GM20000 (cell line): ENCODE data around the gene MPST.

ENCODE experiments used
- DNase-seq: peaks from one replicate; pipeline ENCODE4 v3.0.0; 2012; ENCODE audit warnings: low spot score
- TF ChIP-seq, protein P1 (sequence below): IDR thresholded peaks from 2 replicates; pipeline ENCODE4 v1.5.1; 2012; ENCODE audit warnings: mild to moderate bottlenecking, control low read depth; ENCODE audit errors: extremely low read depth, missing control alignments

MPST gene

DNA sequence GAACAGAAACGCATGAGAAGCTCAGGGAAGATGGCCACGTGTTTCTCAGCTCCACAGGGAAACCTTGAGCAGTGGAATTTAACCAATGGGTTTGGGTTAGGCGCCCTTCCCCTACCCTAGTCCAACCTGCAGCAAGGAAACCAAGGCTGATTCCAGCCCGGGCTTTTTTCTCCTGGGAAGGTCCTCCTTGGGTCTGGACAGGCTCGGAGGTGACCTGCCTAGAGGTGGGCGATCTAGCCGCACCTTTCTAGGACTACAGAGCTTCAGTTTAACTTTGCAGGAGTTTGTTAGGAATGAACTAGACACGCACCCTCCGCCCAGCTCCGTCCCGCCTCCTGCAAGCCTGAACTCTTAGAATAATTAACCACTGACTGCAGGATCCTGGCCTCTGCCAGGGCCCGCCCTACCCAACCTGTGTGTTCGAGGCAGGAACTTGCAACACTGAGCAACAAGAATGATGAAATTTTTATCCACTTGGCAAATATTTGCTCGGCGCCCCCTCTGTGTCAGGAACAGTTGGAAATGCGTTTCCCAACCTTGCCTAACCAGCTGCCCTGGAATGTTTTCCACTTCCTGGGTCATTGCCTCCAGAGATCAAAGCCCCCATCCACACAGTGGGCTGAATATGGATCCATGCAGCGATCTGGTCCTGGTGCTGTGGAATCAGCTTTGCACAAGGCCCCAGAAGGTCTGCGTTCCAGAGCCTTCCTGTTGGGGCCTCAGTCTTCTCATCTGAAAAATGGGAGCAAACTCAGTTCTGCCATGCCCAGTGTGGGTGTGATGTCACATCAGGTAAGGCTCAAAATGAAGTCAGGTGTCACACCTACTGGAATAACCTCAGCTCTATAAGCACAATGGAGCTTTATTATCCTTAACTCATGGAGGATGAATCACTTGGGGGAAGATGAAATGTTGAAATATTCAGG lies 13.3 kb downstream of the MPST start:
- TF ChIP-seq, protein P1, sequence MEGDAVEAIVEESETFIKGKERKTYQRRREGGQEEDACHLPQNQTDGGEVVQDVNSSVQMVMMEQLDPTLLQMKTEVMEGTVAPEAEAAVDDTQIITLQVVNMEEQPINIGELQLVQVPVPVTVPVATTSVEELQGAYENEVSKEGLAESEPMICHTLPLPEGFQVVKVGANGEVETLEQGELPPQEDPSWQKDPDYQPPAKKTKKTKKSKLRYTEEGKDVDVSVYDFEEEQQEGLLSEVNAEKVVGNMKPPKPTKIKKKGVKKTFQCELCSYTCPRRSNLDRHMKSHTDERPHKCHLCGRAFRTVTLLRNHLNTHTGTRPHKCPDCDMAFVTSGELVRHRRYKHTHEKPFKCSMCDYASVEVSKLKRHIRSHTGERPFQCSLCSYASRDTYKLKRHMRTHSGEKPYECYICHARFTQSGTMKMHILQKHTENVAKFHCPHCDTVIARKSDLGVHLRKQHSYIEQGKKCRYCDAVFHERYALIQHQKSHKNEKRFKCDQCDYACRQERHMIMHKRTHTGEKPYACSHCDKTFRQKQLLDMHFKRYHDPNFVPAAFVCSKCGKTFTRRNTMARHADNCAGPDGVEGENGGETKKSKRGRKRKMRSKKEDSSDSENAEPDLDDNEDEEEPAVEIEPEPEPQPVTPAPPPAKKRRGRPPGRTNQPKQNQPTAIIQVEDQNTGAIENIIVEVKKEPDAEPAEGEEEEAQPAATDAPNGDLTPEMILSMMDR: no peak
- no peak for DNase-seq

- no peak for DNase-seq
- TF ChIP-seq, protein P1: no peak
Measured at GRCh38 chr22:37033605-37034430, 14.3 kb downstream of the MPST start.

- TF ChIP-seq, protein P1: no peak
- no peak for DNase-seq
Measured at GRCh38 chr22:37036655-37037377, 17.3 kb downstream of the MPST start.

DNA sequence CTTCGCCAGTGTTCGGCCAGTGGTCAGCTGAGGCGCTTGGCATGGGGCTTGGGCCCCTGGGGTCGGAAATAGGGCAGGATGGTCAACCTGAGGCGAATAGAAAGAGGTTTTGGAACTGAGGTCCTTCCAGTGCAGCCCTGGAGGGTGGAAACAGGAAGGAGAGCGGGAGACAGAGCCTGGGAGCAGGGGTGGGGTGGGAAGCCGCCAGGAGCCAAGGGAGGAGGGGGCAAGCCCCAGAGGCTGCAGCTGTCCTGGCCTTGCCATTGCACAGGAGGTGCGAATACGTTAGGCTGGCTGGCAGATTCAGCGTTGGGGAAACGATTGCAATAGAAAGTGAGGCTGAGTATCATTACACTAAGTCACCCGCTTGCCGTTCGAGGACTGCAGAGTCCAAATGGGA lies 18.1 kb downstream of the MPST start:
- TF ChIP-seq, protein P1: no peak
- no peak for DNase-seq

DNA sequence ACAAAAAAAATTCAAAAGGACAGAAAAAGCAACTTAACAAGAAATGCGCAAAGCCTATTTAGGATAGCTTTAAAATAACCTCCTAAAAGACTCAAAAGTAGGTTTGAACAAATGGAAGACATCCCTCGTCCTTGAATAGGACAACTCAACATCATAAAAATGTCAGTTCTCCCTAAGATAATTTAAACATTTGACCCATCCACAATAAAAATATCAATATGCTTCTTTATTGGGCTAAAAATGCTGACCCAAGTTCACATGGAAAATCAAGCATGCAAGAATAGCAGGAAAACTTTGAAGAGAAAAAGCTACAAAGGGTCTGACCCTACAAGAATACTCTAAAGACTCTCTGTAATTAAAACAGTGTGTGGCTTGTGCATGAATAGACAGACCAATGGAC lies 19.9 kb downstream of the MPST start:
- TF ChIP-seq, protein P1: no peak
- DNase-seq: no peak

GRCh38 chr22:37043209-37043827 lies 23.8 kb downstream of the MPST start:
- no peak for DNase-seq
- TF ChIP-seq, protein P1: no peak
